WERI-Rb-1 (cell line): ENCODE data around the gene PLD5.
"Not testable (repeated sequence)": the region's sequence is repeated elsewhere in the genome, so short reads cannot be mapped to it uniquely, and the experiment has no call there.

Experiments used
- DNase-seq: peaks from one replicate; pipeline ENCODE4 v3.0.0-alpha.2; 2020
- H3K27ac ChIP-seq: fragments of 250-450 bp; sonication (Bioruptor Pico); 2 replicates; pipeline ENCODE4 v1.5.1; 2020; ENCODE audit warnings: mild to moderate bottlenecking, moderate library complexity
- H3K27me3 ChIP-seq: fragments of 250-450 bp; sonication (Bioruptor Pico); 2 replicates; pipeline ENCODE4 v1.5.1; 2021; ENCODE audit warnings: mild to moderate bottlenecking, low read depth, moderate library complexity; ENCODE audit not compliant: insufficient read depth, severe bottlenecking
- H3K36me3 ChIP-seq: fragments of 250-450 bp; sonication (Bioruptor Pico); 2 replicates; pipeline ENCODE4 v1.5.1; 2020; ENCODE audit warnings: mild to moderate bottlenecking, moderate library complexity
- H3K4me3 ChIP-seq: 2 replicates; pipeline ENCODE4 v1.5.1; 2011; ENCODE audit warnings: low read depth, mild to moderate bottlenecking, control low read depth, low read length
- H3K9me3 ChIP-seq: fragments of 250-450 bp; sonication (Bioruptor Pico); 2 replicates; pipeline ENCODE4 v1.5.1; 2021; ENCODE audit warnings: mild to moderate bottlenecking, moderate library complexity; ENCODE audit not compliant: severe bottlenecking
- TF ChIP-seq, protein P1 (sequence below): IDR thresholded peaks from 2 replicates; pipeline ENCODE4 v1.5.1; 2011; ENCODE audit warnings: low read depth, mild to moderate bottlenecking, control low read depth, inconsistent platforms, low read length

PLD5 gene

GRCh38 chr1:242062271-242062670 is 462.2 kb downstream of the PLD5 start:
- DNase-seq: no peak
- no peaks in the 10 kb centered on the region for H3K9me3 ChIP-seq
- H3K36me3 ChIP-seq: no peaks in the 10 kb centered on the region
- TF ChIP-seq, protein P1, sequence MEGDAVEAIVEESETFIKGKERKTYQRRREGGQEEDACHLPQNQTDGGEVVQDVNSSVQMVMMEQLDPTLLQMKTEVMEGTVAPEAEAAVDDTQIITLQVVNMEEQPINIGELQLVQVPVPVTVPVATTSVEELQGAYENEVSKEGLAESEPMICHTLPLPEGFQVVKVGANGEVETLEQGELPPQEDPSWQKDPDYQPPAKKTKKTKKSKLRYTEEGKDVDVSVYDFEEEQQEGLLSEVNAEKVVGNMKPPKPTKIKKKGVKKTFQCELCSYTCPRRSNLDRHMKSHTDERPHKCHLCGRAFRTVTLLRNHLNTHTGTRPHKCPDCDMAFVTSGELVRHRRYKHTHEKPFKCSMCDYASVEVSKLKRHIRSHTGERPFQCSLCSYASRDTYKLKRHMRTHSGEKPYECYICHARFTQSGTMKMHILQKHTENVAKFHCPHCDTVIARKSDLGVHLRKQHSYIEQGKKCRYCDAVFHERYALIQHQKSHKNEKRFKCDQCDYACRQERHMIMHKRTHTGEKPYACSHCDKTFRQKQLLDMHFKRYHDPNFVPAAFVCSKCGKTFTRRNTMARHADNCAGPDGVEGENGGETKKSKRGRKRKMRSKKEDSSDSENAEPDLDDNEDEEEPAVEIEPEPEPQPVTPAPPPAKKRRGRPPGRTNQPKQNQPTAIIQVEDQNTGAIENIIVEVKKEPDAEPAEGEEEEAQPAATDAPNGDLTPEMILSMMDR: no peak
- H3K4me3 ChIP-seq: no peak overlapping the region
- H3K27ac ChIP-seq: no peak overlapping the region
- H3K27me3 ChIP-seq: no peaks in the 10 kb centered on the region

GRCh38 chr1:242059976-242060375 is 464.5 kb downstream of the PLD5 start:
- Histone ChIP-seq H3K9me3 (no peaks in the 10 kb centered on the region), H3K36me3 (no peaks in the 10 kb centered on the region), H3K27me3 (no peaks in the 10 kb centered on the region), H3K27ac (no peak overlapping the region), H3K4me3 (no peak overlapping the region)
- no peak for DNase-seq
- TF ChIP-seq, protein P1: no peak

DNA sequence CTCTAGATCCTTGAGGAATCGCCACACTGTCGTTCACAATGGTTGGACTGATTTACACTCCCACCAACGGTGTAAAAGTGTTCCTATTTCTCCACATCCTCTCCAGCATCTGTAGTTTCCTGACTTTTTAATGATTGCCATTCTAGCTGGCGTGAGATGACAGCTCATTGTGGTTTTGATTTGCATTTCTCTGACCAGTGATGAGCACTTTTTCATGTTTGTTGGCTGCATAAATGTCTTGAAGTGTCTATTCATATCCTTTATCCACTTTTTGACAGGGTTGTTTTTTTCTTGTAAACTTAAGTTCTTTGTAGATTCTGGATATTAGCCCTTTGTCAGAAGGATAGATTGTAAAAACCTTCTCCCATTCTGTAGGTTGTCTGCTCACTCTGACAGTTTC is 465.9 kb downstream of the PLD5 start:
- H3K9me3 ChIP-seq, H3K27me3 ChIP-seq, H3K27ac ChIP-seq, DNase-seq, H3K36me3 ChIP-seq, H3K4me3 ChIP-seq: not testable (repeated sequence)

GRCh38 chr1:242058181-242058580 is 466.3 kb downstream of the PLD5 start:
- H3K9me3 ChIP-seq, DNase-seq, H3K4me3 ChIP-seq: not testable (repeated sequence)

DNA sequence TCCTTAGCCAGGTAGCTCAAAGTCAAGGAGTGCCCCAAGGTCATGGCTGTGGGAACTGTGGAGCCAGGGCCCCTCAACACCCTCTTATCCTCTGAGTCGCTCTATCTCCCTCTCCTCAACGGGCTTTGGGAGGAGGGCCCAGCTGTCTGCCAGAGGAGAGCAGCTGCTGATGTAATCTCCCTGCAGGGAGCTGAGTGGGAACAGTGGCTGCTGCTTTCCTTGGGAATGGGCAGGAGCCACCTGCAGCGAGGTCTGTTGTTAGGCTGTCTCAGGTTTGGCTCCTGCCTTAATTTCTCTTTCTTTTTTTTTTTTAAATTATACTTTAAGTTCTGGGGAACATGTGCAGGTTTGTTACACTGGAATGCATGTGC is 466.8 kb downstream of the PLD5 start:
- Histone ChIP-seq H3K27me3 (no peaks in the 10 kb centered on the region), H3K9me3 (no peaks in the 10 kb centered on the region), H3K27ac (no peak overlapping the region), H3K4me3 (no peak overlapping the region), H3K36me3 (no peaks in the 10 kb centered on the region)
- no peak for DNase-seq
- TF ChIP-seq, protein P1: no peak

More at GRCh38 chr1:242058181-242058580, 466.3 kb downstream of the PLD5 start:
- not testable (repeated sequence) for H3K27me3 ChIP-seq, H3K27ac ChIP-seq, H3K36me3 ChIP-seq

DNA sequence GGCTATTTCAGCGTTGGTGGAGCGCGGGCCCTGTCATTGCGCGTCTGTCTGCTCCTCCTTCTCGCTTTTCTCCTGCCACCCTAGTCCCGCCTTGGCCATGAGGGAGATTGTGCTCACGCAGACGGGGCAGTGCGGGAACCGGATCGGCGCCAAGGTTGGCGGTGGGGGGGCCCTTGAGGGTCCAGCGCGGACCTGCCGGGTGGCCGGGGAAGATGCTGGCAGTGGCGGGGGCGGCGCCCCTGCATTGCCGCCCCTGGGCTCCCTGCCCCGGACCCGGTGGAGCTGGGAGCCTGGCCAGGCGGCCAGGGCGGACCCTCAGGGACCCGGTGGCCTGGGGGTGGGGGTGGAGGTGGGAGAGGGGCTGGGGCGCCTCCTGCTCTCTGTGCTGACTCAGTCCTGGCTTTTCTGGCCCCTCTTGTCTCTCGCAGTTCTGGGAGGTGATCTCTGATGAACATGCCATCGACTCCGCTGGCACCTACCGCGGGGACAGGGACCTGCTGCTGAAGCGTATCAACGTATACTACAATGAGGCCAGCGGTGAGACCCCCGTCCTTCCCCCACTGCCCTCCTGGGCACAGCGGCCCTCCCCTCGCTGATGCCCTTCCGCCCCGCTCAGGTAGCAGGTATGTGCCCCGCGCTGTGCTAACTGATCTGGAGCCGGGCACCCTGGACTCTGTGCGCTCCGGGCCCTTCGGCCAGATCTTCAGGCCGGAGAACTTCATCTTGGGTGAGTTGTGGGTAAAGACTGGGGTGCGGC is 467.3 kb downstream of the PLD5 start:
- H3K4me3 ChIP-seq: no peak overlapping the region
- TF ChIP-seq, protein P1: no peak
- H3K27ac ChIP-seq: no peak overlapping the region
- no peaks in the 10 kb centered on the region for H3K27me3 ChIP-seq
- DNase-seq: no peak
- no peaks in the 10 kb centered on the region for H3K9me3 ChIP-seq
- H3K36me3 ChIP-seq: no peaks in the 10 kb centered on the region

DNA sequence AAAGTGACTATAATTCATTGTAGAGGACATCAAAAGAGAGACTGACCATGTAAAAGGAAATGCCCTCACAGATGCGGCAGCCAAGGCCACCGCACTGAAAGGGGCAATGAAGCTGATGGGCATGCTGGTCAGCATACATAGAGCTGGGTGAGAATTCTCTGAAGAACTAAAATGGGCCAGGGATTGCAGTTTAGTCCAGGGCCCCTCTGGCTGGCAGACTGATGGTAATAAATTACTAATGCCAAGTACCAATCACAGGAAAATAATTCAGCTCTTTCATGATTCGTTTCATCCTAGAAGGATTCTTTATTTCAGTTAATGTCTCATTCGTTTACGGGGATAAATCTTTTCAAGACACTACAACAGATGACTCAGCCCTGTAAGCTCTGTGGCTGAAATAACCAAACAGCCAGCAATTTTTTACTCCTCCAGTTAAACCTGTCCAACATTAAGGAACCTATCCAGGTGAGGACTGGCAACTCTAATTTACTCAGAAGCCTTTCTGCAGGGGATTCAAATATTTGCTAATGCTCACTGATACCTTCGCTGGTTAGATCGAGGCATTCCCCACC is 468.7 kb downstream of the PLD5 start:
- TF ChIP-seq, protein P1: no peak
- no peak overlapping the region for H3K4me3 ChIP-seq
- no peaks in the 10 kb centered on the region for H3K36me3 ChIP-seq
- DNase-seq: no peak
- no peaks in the 10 kb centered on the region for H3K27me3 ChIP-seq
- H3K9me3 ChIP-seq: no peaks in the 10 kb centered on the region
- H3K27ac ChIP-seq: no peak overlapping the region
